ENCODE results near the gene AHNAK. TPM values are rescaled to one million over a fixed set of nuclear protein-coding genes. Genes with fewer than 3 reads are reported as not detected.
A peak's percentile ranks its signal among the peaks of the same experiment; 100 is the strongest.

The AHNAK gene
- polyA plus RNA-seq, 1 donor from 2014 or later, result 107 TPM

GRCh38 chr11:62430425-62430824 lies 116.2 kb downstream of the AHNAK start:
- peaks cover 9 to 19% (median 10%) of the 10 kb centered on the region in 3 donors for H3K4me1 Mint-ChIP-seq
- peaks cover 3% of the 10 kb centered on the region for H3K27me3 Mint-ChIP-seq
- H3K36me3 Mint-ChIP-seq, result no peaks in the 10 kb centered on the region
- no peak overlapping the region for H3K4me3 Mint-ChIP-seq
- no peak overlapping the region for H3K27ac Mint-ChIP-seq
- no peaks in the 10 kb centered on the region for H3K9me3 Mint-ChIP-seq

GRCh38 chr11:62428871-62429560 lies 117.6 kb downstream of the AHNAK start:
- peaks cover 3% of the 10 kb centered on the region for H3K27me3 Mint-ChIP-seq
- H3K27ac Mint-ChIP-seq, result no peak overlapping the region
- H3K36me3 Mint-ChIP-seq, result no peaks in the 10 kb centered on the region
- H3K9me3 Mint-ChIP-seq, result no peaks in the 10 kb centered on the region
- no peak overlapping the region for H3K4me3 Mint-ChIP-seq
- peaks cover 10 to 20% (median 12%) of the 10 kb centered on the region in 3 donors for H3K4me1 Mint-ChIP-seq

- H3K4me3 Mint-ChIP-seq, result peak overlapping the region in 1 of 4 donors; percentile 15
- H3K27me3 Mint-ChIP-seq, result peaks cover 6% of the 10 kb centered on the region
- H3K4me1 Mint-ChIP-seq, result peaks cover 6 to 14% (median 12%) of the 10 kb centered on the region in 3 donors
- no peak overlapping the region for H3K27ac Mint-ChIP-seq
- H3K36me3 Mint-ChIP-seq, result no peaks in the 10 kb centered on the region
- H3K9me3 Mint-ChIP-seq, result no peaks in the 10 kb centered on the region
Observed at GRCh38 chr11:62427630-62428233, 118.9 kb downstream of the AHNAK start.

GRCh38 chr11:62423012-62423411 lies 123.6 kb downstream of the AHNAK start:
- no peaks in the 10 kb centered on the region for H3K36me3 Mint-ChIP-seq
- H3K4me1 Mint-ChIP-seq, result peaks cover 3 to 10% (median 9%) of the 10 kb centered on the region in 3 donors
- H3K27me3 Mint-ChIP-seq, result peaks cover 3% of the 10 kb centered on the region
- peak overlapping the region in 1 of 4 donors; percentile 52 for H3K4me3 Mint-ChIP-seq
- no peak overlapping the region for H3K27ac Mint-ChIP-seq
- H3K9me3 Mint-ChIP-seq, result no peaks in the 10 kb centered on the region

- Mint-ChIP-seq H3K4me1 (peaks cover 3 to 5% (median 5%) of the 10 kb centered on the region in 3 donors), H3K27me3 (peaks cover 4% of the 10 kb centered on the region), H3K27ac (no peak overlapping the region), H3K9me3 (no peaks in the 10 kb centered on the region), H3K4me3 (no peak overlapping the region), H3K36me3 (no peaks in the 10 kb centered on the region)
Observed at GRCh38 chr11:62421996-62422395, 124.6 kb downstream of the AHNAK start.

- Mint-ChIP-seq H3K4me3 (no peak overlapping the region), H3K9me3 (no peaks in the 10 kb centered on the region), H3K36me3 (no peaks in the 10 kb centered on the region), H3K27me3 (peaks cover 4% of the 10 kb centered on the region), H3K27ac (peak overlapping the region in 1 of 3 donors; percentile 0), H3K4me1 (peaks cover 0 to 5% (median 4%) of the 10 kb centered on the region in 3 donors)
Observed at GRCh38 chr11:62420882-62421281, 125.7 kb downstream of the AHNAK start.

GRCh38 chr11:62419943-62420342 lies 126.7 kb downstream of the AHNAK start:
- Mint-ChIP-seq H3K9me3 (no peaks in the 10 kb centered on the region), H3K27ac (no peak overlapping the region)

GRCh38 chr11:62419314-62419929 lies 127.2 kb downstream of the AHNAK start:
- Mint-ChIP-seq H3K27ac (no peak overlapping the region), H3K9me3 (no peaks in the 10 kb centered on the region), H3K27me3 (peaks cover 4% of the 10 kb centered on the region), H3K36me3 (no peaks in the 10 kb centered on the region), H3K4me3 (no peak overlapping the region), H3K4me1 (peaks cover 0 to 1% (median under 1%) of the 10 kb centered on the region in 3 donors)

More at GRCh38 chr11:62419943-62420342, 126.7 kb downstream of the AHNAK start:
- Mint-ChIP-seq H3K4me3 (no peak overlapping the region), H3K27me3 (peaks cover 4% of the 10 kb centered on the region), H3K36me3 (no peaks in the 10 kb centered on the region), H3K4me1 (peaks cover 0 to 5% (median 4%) of the 10 kb centered on the region in 3 donors)

GRCh38 chr11:62418733-62419132 lies 127.9 kb downstream of the AHNAK start, which contains the start of gene SCGB1A1:
Gene SCGB1A1 (plus strand): TSS chr11:62419033. CDS start chr11:62419096, 63 bp downstream.
- Mint-ChIP-seq H3K27me3 (peaks cover 4% of the 10 kb centered on the region), H3K36me3 (no peaks in the 10 kb centered on the region), H3K27ac (peak within 1 kb of the TSS in 1 of 3 donors; percentile 22), H3K4me3 (peak within 1 kb of the TSS in 1 of 4 donors; percentile 72), H3K4me1 (peaks cover 0 to 1% (median 0%) of the 10 kb centered on the region in 3 donors), H3K9me3 (no peaks in the 10 kb centered on the region)

- no peaks in the 10 kb centered on the region for H3K9me3 Mint-ChIP-seq
- peaks cover 1% of the 10 kb centered on the region for H3K27me3 Mint-ChIP-seq
- H3K4me1 Mint-ChIP-seq, result peaks cover 0 to 1% (median 0%) of the 10 kb centered on the region in 3 donors
- peak overlapping the region in 1 of 4 donors; percentile 72 for H3K4me3 Mint-ChIP-seq
- H3K36me3 Mint-ChIP-seq, result no peaks in the 10 kb centered on the region
- H3K27ac Mint-ChIP-seq, result peak overlapping the region in 1 of 3 donors; percentile 22
Observed at GRCh38 chr11:62418136-62418535, 128.5 kb downstream of the AHNAK start.

GRCh38 chr11:62416596-62416995 lies 130.0 kb downstream of the AHNAK start:
- H3K4me3 Mint-ChIP-seq, result no peak overlapping the region
- H3K4me1 Mint-ChIP-seq, result peaks cover 0 to 1% (median 0%) of the 10 kb centered on the region in 3 donors
- H3K36me3 Mint-ChIP-seq, result no peaks in the 10 kb centered on the region
- H3K9me3 Mint-ChIP-seq, result no peaks in the 10 kb centered on the region
- peaks cover 3% of the 10 kb centered on the region for H3K27me3 Mint-ChIP-seq
- H3K27ac Mint-ChIP-seq, result no peak overlapping the region

- Mint-ChIP-seq H3K36me3 (no peaks in the 10 kb centered on the region), H3K4me3 (no peak overlapping the region), H3K4me1 (peaks cover 0 to 1% (median 0%) of the 10 kb centered on the region in 3 donors), H3K27me3 (peaks cover 3% of the 10 kb centered on the region), H3K27ac (no peak overlapping the region), H3K9me3 (no peaks in the 10 kb centered on the region)
Observed at GRCh38 chr11:62413060-62413696, 133.4 kb downstream of the AHNAK start.

GRCh38 chr11:62411524-62411923 lies 135.1 kb downstream of the AHNAK start:
- no peak overlapping the region for H3K27ac Mint-ChIP-seq
- no peak overlapping the region for H3K4me3 Mint-ChIP-seq
- H3K4me1 Mint-ChIP-seq, result peaks cover 0 to 1% (median 0%) of the 10 kb centered on the region in 3 donors
- no peaks in the 10 kb centered on the region for H3K9me3 Mint-ChIP-seq
- no peaks in the 10 kb centered on the region for H3K36me3 Mint-ChIP-seq
- peaks cover 1% of the 10 kb centered on the region for H3K27me3 Mint-ChIP-seq

- no peaks in the 10 kb centered on the region for H3K36me3 Mint-ChIP-seq
- H3K9me3 Mint-ChIP-seq, result no peaks in the 10 kb centered on the region
- H3K4me1 Mint-ChIP-seq, result no peaks in the 10 kb centered on the region
- H3K4me3 Mint-ChIP-seq, result no peak overlapping the region
- no peak overlapping the region for H3K27ac Mint-ChIP-seq
- peaks cover 1% of the 10 kb centered on the region for H3K27me3 Mint-ChIP-seq
Observed at GRCh38 chr11:62410972-62411371, 135.6 kb downstream of the AHNAK start.

- no peaks in the 10 kb centered on the region for H3K4me1 Mint-ChIP-seq
- H3K27me3 Mint-ChIP-seq, result peaks cover 1% of the 10 kb centered on the region
- H3K9me3 Mint-ChIP-seq, result no peaks in the 10 kb centered on the region
- no peak overlapping the region for H3K4me3 Mint-ChIP-seq
- no peaks in the 10 kb centered on the region for H3K36me3 Mint-ChIP-seq
- H3K27ac Mint-ChIP-seq, result no peak overlapping the region
Observed at GRCh38 chr11:62409831-62410230, 136.8 kb downstream of the AHNAK start.

Measured in IgD-negative memory B cell (primary cell).